GM19463 (cell line): ENCODE measurements around the gene FCHSD2.
"Not testable (repeated sequence)": the region's sequence is repeated elsewhere in the genome, so short reads cannot be mapped to it uniquely, and the experiment has no call there.

Experiments used
- ATAC-seq: cut with Tn5 transposase; IDR thresholded peaks from one replicate; pipeline ENCODE4 v1.9.1; 2021; ENCODE audit warnings: mild to moderate bottlenecking, moderate library complexity; ENCODE audit not compliant: unreplicated experiment

The FCHSD2 gene

GRCh38 chr11:72811686-72812085 is 330.4 kb downstream of the FCHSD2 start:
- not testable (repeated sequence) for ATAC-seq

GRCh38 chr11:72808331-72808798 is 333.8 kb downstream of the FCHSD2 start:
- no peak for ATAC-seq

GRCh38 chr11:72807792-72808191 is 334.3 kb downstream of the FCHSD2 start:
- no peak for ATAC-seq

GRCh38 chr11:72807021-72807693 is 335.0 kb downstream of the FCHSD2 start:
- no peak for ATAC-seq

- not testable (repeated sequence) for ATAC-seq
Measured at GRCh38 chr11:72806378-72806777, 335.7 kb downstream of the FCHSD2 start.

GRCh38 chr11:72805216-72805615 is 336.9 kb downstream of the FCHSD2 start:
- no peak for ATAC-seq

- ATAC-seq: no peak
Measured at GRCh38 chr11:72802822-72803221, 339.3 kb downstream of the FCHSD2 start.

GRCh38 chr11:72799441-72799840 is 342.7 kb downstream of the FCHSD2 start:
- no peak for ATAC-seq

- no peak for ATAC-seq
Measured at GRCh38 chr11:72798361-72798760, 343.8 kb downstream of the FCHSD2 start.

GRCh38 chr11:72793425-72794367 is 348.4 kb downstream of the FCHSD2 start, which contains the start of gene STARD10:
TSS of gene STARD10 (minus strand) at chr11:72794047. CDS start at chr11:72781181, 12,866 bp downstream.
- peak; percentile 94 for ATAC-seq

- ATAC-seq: no peak
Measured at GRCh38 chr11:72793076-72793424, 349.1 kb downstream of the FCHSD2 start.

GRCh38 chr11:72792437-72793021 is 349.6 kb downstream of the FCHSD2 start:
- no peak for ATAC-seq

- not testable (repeated sequence) for ATAC-seq
Measured at GRCh38 chr11:72791228-72791627, 350.9 kb downstream of the FCHSD2 start.

GRCh38 chr11:72789493-72790131 is 352.5 kb downstream of the FCHSD2 start:
- no peak for ATAC-seq

GRCh38 chr11:72788241-72788640 is 353.9 kb downstream of the FCHSD2 start:
- ATAC-seq: no peak

- ATAC-seq: peak; percentile 69
Measured at GRCh38 chr11:72787216-72788104, 354.7 kb downstream of the FCHSD2 start.
